Neural cell (in vitro differentiated cells): ENCODE results near the gene ALK.

ENCODE experiments used
- CTCF ChIP-seq: fragments of 450-650 bp; IDR thresholded peaks from 2 replicates; pipeline ENCODE4 v1.5.1; 2014; ENCODE audit warnings: antibody characterized with exemption, mild to moderate bottlenecking, moderate library complexity; ENCODE audit not compliant: poor library complexity, severe bottlenecking
- EP300 ChIP-seq: fragments of 450-650 bp; conservative IDR thresholded peaks from 2 replicates; pipeline ENCODE4 v1.6.1; 2014; ENCODE audit warnings: antibody characterized with exemption, mild to moderate bottlenecking, moderate library complexity; ENCODE audit not compliant: poor library complexity, severe bottlenecking
- EZH2 ChIP-seq: fragments of 200-600, 300-800 bp; shearing (Covaris generic), sonication (generic); IDR thresholded peaks from 2 replicates; pipeline ENCODE4 v1.6.1; 2014; ENCODE audit warnings: antibody characterized with exemption, low read length, borderline replicate concordance, mild to moderate bottlenecking; ENCODE audit not compliant: insufficient read depth, poor library complexity, severe bottlenecking
- MXI1 ChIP-seq: fragments of 450-650 bp; conservative IDR thresholded peaks from 2 replicates; pipeline ENCODE4 v1.6.1; 2014; ENCODE audit warnings: antibody characterized with exemption, mild to moderate bottlenecking; ENCODE audit not compliant: poor library complexity, severe bottlenecking
- POLR2AphosphoS5 ChIP-seq: IDR thresholded peaks from 2 replicates; pipeline ENCODE4 v1.6.1; 2012
- RAD21 ChIP-seq: fragments of 450-650 bp; conservative IDR thresholded peaks from 2 replicates; pipeline ENCODE4 v1.6.1; 2014; ENCODE audit warnings: antibody characterized with exemption, mild to moderate bottlenecking, moderate library complexity
- SMC3 ChIP-seq: fragments of 450-650 bp; conservative IDR thresholded peaks from 2 replicates; pipeline ENCODE4 v1.6.1; 2014; ENCODE audit warnings: antibody characterized with exemption, mild to moderate bottlenecking, moderate library complexity; ENCODE audit not compliant: poor library complexity
- TAF1 ChIP-seq: IDR thresholded peaks from 2 replicates; pipeline ENCODE4 v1.6.1; 2012; ENCODE audit warnings: low read depth
- TF ChIP-seq, protein P1 (sequence below): IDR thresholded peaks from 2 replicates; pipeline ENCODE4 v1.6.1; 2012; ENCODE audit warnings: borderline replicate concordance

DNA sequence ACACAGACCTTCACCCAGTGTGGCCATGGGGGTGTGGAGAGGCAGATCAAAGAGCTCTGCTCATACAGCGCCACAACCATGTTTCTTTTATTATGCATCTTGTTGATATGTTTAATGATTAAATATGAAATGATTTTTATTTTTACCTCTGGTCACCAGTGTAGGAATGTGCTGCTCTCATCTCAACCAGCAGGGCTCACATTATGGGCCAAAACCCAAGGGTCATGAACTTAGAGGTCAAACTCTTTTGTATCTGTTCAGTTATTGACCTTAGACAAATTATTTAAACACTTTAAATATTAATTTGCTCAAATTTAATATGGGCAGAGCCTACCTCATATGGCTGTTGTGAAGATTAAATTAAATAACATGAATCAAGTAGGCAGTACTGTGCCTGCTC lies 386.2 kb downstream of the ALK start:
- TF ChIP-seq, protein P1, sequence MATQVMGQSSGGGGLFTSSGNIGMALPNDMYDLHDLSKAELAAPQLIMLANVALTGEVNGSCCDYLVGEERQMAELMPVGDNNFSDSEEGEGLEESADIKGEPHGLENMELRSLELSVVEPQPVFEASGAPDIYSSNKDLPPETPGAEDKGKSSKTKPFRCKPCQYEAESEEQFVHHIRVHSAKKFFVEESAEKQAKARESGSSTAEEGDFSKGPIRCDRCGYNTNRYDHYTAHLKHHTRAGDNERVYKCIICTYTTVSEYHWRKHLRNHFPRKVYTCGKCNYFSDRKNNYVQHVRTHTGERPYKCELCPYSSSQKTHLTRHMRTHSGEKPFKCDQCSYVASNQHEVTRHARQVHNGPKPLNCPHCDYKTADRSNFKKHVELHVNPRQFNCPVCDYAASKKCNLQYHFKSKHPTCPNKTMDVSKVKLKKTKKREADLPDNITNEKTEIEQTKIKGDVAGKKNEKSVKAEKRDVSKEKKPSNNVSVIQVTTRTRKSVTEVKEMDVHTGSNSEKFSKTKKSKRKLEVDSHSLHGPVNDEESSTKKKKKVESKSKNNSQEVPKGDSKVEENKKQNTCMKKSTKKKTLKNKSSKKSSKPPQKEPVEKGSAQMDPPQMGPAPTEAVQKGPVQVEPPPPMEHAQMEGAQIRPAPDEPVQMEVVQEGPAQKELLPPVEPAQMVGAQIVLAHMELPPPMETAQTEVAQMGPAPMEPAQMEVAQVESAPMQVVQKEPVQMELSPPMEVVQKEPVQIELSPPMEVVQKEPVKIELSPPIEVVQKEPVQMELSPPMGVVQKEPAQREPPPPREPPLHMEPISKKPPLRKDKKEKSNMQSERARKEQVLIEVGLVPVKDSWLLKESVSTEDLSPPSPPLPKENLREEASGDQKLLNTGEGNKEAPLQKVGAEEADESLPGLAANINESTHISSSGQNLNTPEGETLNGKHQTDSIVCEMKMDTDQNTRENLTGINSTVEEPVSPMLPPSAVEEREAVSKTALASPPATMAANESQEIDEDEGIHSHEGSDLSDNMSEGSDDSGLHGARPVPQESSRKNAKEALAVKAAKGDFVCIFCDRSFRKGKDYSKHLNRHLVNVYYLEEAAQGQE = no peak
- TF ChIP-seq POLR2AphosphoS5 (no peak), EP300 (no peak), CTCF (no peak), RAD21 (no peak), EZH2 (no peak), SMC3 (no peak), MXI1 (no peak), TAF1 (no peak)
